GM21390 (cell line): ENCODE results near the gene ORM2.

ENCODE experiments used
- ATAC-seq: cut with Tn5 transposase; IDR thresholded peaks from one replicate; pipeline ENCODE4 v1.9.1; 2021; ENCODE audit not compliant: unreplicated experiment

ORM2 gene

DNA sequence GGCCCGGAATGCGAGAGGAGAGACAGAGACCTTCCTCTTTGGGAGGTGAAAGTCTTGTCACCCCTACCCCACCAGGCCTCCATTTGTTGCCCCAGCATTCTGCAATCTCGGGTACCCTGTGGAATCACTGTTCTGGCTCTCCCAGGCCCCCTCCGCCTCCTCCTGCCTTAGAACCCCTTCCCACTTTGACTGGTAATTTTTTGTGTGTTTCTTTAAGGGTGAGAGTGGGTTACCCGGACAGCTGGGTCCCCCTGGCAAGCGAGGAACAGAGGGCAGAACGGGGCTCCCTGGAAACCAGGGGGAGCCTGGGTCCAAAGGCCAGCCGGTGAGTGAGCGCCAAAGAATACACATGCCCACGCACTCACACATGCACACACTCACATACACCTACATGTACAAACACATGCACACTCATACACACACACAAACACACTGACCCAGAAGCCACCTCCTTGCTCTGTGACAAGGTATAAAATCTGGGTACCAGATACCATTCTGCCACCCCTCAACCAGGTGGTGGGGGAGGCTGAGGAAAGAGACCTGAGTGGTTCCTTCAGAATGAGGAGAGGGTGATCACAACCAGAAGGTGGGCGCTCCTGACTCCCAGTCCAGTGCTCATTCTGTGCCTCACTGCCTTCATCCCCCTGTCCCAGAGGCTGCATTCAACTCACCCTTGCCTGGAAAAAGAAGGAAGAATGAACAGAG, 37.6 kb upstream of the ORM2 start:
- no peak for ATAC-seq

- ATAC-seq, result no peak
Measured at GRCh38 chr9:114294664-114295063, 35.0 kb upstream of the ORM2 start.

DNA sequence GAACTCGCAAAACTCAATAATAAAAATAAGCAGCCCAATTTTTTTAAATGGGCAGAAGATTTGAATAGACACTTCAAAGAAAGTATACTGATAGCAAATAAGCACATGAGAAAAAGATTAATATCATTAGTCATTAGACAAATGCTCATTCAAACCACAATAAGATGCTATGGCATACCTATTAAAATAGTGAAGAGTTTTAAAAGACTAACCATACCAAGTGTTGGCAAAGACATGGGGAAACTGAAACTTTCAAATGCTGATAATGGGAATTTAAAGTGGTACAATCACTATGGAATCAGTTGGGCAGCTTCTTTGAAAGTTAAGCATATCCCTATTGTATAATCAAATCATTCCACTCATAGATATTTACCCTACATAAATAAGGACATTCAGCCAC, 33.3 kb upstream of the ORM2 start:
- no peak for ATAC-seq

DNA sequence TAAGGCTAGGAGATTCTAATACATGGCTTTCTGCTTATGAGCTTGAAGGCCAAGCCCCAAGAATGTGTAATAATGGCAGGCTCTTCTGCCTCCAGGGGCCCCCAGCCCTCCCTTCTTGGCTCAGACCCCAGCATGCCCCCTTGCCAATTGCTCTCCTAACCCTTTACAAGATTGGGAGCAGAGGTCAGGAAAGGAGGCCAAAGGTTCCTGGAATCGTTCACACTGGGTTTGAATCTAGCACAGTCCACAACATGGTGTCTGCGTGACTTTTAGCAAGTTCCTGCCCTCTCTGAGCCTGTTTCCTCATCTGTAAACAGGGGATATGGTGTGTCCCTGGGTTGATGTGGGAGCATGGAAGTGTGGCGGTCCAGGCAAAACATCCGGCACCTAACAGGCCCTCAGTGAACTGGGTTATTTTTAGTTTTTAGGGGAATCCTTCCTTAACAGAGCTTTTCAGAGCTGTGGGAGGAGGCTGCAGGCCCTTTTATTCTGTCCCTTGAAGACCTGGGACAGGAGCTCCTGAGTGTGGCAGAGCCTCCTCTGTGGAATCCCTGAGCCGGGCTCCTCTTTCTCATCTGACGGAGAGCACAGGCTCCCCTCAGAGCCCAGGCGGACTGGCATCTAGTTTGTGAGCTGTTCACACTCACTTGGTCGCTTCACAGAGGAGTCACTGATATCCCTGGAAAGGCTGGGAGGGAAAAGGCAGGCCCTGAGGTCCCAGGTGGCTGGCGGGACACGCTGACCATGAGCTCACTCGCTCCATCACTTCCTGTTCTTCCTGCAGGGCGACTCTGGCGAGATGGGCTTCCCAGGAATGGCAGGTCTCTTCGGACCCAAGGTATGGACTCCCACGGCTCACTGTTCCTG, 30.1 kb upstream of the ORM2 start:
- ATAC-seq, result no peak

DNA sequence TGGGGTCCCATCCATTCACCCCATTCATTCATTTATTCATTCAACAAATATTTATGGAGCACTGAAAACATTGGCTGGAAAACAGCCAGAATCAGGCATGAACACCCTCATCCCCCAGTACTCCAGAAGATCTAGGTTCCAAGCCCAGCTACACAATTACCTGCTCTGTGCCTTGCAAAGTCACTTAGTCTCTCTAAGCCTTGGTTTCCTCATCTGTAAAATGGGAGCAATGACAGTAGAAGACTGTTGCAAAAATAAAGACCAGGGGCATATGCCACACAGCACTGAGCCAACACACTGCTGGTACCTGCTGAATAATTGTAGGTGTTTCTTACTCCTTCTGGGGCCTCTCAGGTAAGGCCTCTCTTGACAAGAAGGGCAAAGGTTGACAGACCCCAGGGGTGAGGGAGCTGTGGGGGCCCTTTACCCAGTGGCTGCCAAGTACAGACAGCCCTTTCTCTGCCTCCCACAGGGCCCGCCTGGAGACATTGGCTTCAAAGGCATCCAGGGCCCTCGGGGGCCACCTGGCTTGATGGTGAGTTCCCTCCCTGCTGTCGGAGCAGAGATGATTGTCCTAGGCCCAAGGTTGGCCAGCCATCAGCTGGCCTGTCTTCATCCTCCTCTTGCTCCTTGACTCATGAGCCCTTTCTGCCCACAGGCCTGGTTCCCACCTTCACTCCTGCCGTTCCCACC, 29.4 kb upstream of the ORM2 start:
- ATAC-seq, result no peak

DNA sequence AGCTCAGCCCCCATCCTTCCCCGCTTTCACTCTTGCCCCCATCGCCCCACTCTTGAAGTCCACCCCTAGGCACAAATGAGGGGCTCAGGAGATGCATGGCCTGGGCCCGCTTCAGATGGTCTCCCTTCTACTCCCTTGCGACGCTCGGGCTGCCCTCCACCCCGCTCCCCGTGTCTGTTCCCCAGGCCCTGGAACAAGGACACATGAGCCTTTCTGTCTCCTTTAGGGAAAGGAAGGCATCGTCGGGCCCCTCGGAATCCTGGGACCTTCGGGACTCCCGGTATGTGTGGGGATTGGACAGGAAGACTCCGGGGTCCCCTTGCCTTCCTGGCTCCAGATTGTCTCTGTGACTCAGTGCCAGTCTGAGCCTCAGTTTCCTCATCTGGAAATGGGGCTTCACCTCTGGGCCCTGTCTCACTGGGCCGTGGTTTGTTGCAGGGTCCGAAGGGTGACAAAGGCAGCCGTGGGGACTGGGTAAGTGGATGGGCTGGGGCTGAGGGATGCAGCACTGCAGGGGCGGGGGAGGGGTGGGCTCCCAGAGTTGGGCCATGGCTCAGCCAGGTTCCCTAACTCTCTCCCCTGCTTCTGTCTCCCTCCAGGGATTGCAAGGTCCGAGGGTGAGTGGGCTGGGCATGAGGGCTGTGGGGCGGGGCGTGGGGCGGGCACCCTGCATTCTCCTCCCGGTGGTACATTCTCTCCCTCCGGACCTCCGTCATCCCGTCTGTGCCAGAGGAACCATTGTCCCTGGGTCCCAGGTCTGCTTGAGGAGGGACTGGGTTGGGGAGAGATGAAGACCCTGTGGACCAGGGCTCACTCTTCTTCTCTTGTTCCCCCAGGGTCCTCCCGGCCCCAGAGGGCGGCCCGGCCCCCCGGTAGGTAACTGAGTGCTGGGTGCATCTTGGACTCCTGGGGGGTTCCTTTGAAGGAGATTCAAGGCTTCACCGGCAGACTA, 28.5 kb upstream of the ORM2 start:
- no peak for ATAC-seq

DNA sequence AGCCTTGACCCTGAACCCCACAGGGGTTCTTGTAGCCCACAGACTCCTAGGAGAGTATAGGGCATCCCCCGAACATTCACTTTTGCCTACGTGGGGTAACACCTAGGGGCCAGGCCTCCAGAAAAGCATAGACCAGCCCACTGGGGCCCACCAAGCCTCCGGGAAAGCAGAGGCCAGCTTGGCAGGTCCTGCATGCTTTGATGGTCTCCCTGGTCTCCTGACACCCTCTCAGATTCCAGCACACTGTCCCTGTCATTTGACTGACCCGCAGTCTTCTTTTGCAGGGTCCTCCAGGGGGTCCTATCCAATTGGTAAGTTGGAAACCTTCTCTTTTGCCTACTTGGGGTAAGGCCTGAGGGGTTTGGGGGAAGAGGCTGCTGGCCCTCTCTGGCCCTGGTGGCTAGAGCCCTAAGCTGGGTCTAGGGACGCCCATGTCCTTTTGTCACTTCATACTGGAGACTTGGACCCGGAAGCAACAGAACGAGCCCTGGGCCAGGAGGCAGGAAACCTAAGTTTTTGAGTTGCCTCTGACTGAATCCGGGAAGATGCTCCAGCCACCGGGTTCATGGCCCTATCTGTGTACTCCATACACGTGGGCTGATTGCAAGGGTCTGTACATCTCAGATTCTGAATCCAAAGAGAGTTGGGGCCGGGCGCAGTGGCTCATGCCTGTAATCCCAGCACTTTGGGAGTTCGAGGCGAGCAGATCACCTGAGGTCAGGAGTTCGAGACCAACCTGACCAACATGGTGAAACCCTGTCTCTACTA, 27.7 kb upstream of the ORM2 start:
- ATAC-seq, result no peak

DNA sequence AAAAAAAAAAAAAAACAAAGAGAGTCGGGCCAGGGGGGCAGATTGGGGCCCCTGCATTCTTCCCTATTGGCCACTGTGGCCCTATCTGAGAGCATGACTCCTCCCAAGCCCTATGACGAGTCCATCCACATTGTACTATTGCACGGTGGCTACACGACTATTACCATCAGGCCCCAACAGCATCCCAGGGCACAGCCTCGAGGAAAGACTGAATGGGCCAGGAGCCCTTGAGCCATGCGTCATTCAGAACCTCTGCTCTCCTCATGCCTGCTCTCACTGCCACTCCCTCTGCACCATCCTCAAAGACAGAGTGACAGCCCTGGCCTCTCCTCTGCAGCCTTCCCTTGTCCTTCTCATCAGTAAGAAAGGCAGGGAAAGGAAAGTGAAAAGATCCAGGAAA, 26.9 kb upstream of the ORM2 start:
- no peak for ATAC-seq

- no peak for ATAC-seq
Measured at GRCh38 chr9:114303571-114303970, 26.1 kb upstream of the ORM2 start.

DNA sequence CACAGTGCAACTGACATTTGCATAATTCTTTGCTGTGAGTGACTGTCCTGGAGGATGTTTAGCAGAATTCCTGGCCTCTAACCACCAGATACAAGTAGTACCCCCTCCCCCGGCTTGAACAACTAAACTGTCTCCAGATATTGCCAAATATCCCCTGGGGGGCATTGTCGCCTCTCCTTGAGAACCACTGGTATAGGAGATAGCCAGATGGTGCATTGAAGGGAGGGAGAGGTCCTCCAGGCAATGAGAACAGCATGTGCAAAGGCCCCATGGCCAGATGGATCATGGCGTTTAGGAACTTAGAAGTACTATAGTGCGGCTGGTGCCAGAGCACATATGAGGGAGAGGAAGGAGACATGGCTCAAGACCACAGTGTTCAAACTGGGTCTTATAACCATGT, 25.7 kb upstream of the ORM2 start:
- ATAC-seq, result no peak

GRCh38 chr9:114304416-114305188, 25.1 kb upstream of the ORM2 start:
- ATAC-seq, result no peak

DNA sequence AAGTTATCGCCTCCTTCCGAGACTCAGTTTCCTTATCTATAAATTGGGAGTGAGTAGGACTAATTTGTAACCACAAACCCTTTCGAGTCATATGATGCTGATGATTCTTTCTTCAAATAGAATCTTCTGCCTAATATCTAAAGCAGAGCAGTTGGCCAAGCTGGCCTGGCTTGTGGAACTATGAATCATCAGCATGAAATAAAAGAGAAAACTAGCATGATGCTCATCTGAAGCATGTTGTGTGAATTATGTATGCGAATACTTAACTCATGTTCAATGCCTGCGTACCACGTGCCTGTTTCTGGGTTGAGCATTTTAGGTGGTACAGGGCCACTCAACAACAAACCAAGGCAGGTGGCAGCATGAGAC, 21.8 kb upstream of the ORM2 start:
- no peak for ATAC-seq

DNA sequence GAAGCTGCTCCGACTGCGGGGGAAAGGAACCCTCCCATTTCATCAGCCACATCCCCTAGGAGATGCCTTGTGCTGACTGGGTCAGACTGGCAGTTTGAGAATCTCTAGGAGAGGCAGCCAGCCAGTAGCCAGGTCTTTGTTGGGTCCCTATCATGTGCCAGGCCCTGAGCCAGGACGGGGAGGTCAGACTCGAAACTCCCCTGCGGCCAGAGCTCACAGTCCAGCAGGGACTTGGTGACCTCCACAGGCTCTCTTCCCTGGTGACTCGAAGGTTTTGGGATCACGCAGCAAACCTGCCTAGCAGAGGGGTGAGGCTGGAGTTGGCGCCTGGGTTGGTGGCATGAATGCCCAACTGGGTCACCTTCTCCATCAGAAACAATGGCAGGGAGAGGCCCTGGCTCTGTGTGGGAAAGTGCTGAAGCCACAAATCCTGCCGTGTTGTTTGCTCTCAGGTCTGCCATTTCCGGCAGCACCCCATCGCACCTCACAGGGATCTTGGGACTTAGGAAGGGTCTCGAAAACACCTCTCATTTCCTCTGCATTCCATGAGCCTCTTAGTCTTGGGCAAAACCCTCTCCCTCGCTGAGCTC, 21.2 kb upstream of the ORM2 start:
- ATAC-seq, result no peak

GRCh38 chr9:114309096-114309495, 20.6 kb upstream of the ORM2 start:
- no peak for ATAC-seq

DNA sequence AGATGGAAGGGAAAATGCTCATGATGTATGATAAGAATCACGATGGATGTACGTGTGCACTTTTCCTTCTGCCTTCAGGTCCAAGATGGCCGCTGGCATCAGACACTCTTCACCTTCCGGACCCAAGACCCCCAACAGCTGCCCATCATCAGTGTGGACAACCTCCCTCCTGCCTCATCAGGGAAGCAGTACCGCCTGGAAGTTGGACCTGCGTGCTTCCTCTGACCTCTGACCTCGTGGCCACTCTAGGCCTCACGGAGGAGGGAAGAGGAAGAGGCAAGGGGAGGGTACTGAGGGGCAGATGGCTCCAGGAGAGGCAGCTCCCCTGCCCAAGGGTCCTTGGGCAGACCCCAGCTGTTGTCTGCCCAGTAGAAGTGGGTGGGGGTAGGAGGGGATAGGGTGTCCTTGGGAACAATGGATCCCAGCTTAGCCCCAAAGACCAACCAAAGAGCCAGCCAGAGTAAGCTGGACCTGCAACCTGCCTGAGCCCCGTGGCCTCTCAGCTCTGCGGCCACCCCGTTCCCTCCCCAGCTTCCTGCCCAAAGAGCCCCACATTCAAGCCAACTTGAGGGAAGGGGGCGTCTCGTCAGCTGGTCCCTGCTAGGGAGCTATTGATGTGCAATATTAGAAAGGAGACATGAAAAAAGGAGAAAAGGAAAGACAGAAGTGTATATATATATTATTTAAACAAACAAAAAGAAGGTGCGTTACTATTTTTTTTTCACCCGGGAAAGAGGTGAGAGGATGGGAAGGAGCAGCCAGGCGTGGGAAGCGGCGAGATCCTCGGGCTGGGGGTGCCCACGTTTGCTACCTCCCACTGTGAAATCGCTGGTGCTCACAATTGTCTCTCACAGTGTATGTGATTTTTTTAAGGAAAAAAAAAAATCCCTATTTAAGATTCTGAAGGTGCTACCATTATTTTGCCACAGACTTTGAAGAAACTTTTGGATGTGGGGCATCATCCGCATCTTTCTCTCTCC, 18.9 kb upstream of the ORM2 start:
- ATAC-seq, result no peak

GRCh38 chr9:114311571-114312512, 17.8 kb upstream of the ORM2 start:
- no peak for ATAC-seq

DNA sequence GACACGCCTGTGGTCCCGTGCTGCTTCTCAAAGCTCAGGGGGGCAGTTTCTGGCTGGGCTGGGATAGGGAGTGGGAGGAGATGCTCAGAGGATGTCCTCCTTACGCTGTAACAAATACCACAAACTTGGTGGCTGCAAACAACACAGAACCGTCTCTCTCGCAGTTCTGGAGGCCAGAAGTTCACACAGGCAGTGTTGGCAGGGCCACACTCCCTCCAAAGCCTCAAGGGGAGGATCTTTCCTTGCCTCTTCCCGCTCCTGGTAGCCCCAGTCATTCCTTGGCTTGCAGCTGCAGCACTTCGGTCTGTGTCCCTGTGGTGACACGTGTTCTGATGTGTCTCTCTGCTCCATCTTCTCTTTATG, 17.2 kb upstream of the ORM2 start:
- no peak for ATAC-seq
